Anterior cingulate cortex (tissue), 58 donors: ENCODE measurements around the gene FBXL15.
A peak's percentile ranks its signal among the peaks of the same experiment; 100 is the strongest.

ENCODE experiments used
- DNase-seq, 58 donors: peaks; one replicate each; lab custom pipeline; 2025; lab: John Stamatoyannopoulos, UW

Gene FBXL15

GRCh38 chr10:102409604-102410428 lies 10.8 kb upstream of the FBXL15 start:
- DNase-seq: peak in 1 of 58 donors; percentile 51

- DNase-seq: peak in 45 of 58 donors; percentile 16 to 77 (median 44)
Observed at GRCh38 chr10:102410429-102411073, 10.1 kb upstream of the FBXL15 start.

- no peak for DNase-seq
Observed at GRCh38 chr10:102411341-102412255, 9.0 kb upstream of the FBXL15 start.

- no peak for DNase-seq
Observed at GRCh38 chr10:102412293-102412692, 8.3 kb upstream of the FBXL15 start.

DNA sequence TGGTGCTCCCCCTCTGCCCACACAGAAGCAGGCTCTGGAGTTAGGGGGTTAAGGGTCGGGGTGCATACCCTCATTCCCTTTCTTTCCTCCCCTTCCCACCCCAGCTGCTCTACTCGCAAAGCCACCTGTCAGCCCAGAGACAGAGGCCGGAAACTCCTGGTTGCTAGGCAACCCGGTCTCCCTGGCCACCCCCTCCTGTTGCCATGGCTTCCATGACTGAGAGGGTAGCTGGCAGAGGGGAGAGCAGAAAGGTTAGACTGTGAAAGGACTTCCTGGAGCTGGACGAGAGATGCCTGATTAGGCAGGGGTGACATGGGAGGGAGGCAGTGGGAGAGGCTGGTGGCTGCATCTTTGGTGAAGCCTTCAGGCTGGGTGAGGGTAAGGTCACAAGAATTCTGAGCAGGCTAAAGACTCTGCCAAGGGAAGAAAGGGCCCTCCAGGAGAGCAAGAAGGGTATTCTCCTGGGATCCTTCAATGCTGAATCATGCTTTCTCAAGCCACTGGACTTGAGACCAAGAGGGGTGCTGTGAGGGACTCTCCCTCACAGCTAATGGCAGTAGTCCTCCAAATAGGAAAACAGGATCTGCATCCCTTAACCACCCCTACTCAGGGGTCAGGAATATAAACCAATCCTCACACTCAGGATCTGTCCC lies 7.5 kb upstream of the FBXL15 start:
- peak in 27 of 58 donors; percentile 8 to 71 (median 33) for DNase-seq

GRCh38 chr10:102413806-102414561 lies 6.7 kb upstream of the FBXL15 start:
- DNase-seq: no peak

DNA sequence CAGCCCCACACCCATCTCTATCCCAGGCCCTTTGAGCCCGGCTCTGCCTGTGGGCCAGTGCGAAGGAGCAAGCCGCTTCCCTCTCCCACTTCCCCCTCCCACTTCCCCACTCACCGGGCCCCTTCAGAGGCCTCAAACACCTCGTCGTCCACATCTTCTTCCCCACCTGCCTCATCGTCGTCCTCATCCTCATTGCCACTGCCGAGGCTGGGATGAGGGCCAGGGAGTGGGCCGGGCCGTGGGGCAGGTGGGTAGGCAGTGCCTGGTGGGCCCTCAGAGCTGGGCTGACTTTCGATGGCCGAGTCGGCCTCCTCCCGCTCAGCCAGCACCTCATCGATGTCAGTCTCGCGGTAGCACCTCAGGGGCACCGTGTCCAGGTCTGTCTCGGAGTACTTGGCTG lies 5.9 kb upstream of the FBXL15 start:
- no peak for DNase-seq

DNA sequence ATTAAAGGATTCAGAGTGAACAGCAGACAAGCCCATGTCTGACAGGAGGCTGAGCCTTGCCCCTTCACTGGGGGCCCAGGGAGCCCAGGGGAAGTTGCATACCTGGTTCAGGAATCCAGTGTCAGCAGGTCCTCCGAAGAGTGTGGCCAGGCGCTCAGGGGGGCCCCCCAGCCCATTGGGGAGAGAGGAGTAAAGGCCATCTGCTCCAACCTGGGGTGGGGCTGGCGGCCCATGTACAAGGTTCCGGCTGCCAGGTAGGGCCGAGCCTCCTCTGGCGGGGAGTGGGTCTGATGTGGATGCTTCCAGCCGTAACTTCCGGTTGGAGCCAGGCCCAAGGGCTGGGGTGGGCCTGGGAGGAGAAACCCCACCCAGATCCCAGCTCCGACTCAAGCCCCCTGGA lies 4.4 kb upstream of the FBXL15 start:
- no peak for DNase-seq

DNA sequence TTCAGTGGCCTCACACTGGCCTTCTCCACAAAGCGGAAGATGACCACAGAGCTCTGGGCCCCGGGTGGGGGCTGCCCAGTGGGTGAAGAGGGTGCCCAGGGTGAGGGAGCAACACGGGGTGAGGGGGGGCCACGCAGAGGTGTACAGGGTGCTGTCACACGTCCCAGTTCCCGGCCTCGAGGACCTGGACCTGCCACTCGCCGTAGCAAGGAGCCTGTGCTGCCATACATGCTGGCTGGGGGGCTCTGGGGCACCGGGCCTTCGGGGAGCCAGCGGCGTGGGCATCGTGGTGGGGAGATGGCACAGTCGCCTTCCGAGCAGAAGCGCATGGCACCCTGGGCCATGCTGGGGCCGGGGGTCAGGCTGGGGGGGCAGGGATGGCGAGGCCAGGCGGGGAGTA lies 3.9 kb upstream of the FBXL15 start:
- no peak for DNase-seq

DNA sequence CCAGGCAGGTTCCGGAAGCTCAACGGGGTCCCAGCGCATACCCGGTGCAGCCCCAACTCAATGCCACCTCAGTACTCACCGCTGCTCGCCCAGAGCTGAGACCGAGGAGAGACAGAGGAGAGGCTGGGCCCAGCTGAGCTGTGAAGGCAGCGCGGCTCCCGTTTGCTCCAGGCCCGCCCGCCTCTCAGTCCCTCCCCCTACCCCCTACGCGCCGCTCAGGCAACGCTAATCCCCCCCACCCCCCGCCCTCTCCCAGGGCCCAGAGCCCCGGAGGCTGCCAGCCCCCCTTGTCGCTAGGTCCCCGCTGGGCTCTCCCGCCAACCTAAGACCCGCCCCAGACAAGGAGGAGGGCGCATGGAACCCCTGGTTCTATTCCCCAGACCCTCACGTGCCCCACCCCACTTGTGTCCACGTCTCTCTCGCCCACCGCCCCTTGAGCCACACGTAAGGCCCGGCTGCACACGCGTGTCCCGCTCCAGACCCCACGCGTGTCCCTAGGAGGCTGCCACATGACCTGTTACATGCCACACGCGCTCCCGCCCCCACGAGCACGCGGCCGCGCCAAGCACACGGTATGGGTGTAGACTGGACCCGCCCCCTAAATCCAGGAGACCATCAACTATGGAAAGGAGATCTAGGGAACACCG lies 1.9 kb upstream of the FBXL15 start, which contains the start of gene PSD:
Gene PSD, minus strand, starts transcription at position 164 of the 647 bp plus-strand sequence. CDS start 1,747 bp downstream, outside the sequence.
- peak in 20 of 58 donors; percentile 18 to 67 (median 40) for DNase-seq

DNA sequence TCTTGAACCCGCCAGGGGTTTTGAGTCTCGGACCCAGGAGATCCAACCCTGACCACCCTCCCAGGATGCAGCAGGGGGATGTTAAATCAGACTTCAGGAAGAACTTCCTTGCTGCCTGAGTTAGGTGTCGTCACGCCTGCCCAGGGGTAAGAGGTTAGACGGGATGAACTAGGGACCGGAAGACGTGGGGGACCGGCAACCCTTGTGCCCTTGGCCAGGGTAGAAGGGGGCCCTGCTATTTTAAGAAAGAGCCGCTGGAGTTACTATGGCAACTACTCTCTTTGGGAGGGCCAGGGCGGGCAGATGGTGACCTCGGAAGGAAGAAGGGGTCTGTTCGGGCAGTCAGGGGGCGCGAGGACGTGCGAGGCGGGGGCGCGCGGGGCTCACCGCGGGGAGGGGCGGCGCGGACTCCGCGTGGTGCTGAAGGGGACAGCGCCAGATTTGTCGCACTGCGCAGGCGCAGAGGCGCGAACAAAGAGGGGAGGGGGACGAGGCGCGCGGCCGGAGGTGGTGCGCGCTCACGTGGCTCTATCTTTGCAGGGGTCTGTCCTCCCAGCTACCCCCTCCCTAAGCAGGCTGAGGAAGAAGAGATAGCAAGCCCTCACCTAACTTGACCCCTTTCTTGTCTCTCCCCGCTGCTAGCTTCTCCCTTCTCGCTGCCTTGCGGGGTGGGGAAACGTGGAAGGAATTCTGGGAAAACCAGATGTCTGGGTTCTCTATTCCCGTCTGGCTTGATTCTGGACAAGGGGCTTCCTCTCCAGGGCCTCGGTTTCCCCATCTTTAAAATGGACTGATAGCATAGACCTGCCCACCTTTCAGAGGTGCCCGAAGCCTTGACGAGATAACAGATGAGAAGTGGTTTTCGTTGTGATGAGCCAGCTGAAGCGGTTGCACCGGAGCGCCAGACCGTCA lies 1.1 kb upstream of the FBXL15 start:
- peak in 54 of 58 donors; percentile 16 to 83 (median 66) for DNase-seq

DNA sequence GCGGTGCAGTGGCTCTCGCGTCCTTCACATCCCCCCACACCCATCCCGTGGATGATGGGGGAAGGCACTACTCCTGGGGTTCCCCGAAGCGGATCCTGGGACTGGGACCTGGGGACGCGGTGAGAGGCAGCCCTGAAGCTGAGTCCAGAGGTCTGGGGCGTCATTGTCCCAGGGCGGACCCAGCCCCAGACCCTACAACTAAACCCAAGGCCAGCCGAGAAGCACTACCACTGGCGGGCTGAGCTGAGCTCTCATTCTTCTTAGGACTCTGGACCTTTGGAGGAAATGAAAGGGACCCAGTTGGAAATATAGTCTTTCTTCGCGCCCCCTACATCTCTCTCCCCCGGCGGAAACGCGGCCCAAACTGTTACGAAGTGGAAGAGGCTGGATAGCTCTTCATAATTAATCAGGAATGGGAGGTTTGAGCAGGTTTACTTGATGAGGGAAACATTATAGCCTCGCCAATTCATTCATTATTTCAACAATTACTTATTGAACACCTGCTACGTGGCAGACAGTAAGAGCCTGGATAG lies 389 bp upstream of the FBXL15 start:
- DNase-seq: no peak

DNA sequence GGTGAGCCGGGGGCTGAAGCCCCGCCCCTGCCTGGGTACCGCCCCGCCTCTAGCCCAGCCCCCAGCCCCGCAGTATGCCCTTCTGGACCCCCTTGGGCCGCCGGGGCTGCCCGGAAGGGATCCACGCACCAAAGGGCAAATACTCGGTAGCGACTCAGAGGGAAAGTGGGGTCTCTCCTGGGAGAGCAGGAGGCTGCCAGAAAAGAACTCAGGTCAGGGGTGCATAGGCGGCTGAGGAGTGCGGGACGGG lies 796 bp downstream of the FBXL15 start:
- DNase-seq: peak in 1 of 58 donors; percentile 57

- peak in 5 of 58 donors; percentile 19 to 50 (median 33) for DNase-seq
Observed at GRCh38 chr10:102421757-102422512, 1.3 kb downstream of the FBXL15 start.

DNA sequence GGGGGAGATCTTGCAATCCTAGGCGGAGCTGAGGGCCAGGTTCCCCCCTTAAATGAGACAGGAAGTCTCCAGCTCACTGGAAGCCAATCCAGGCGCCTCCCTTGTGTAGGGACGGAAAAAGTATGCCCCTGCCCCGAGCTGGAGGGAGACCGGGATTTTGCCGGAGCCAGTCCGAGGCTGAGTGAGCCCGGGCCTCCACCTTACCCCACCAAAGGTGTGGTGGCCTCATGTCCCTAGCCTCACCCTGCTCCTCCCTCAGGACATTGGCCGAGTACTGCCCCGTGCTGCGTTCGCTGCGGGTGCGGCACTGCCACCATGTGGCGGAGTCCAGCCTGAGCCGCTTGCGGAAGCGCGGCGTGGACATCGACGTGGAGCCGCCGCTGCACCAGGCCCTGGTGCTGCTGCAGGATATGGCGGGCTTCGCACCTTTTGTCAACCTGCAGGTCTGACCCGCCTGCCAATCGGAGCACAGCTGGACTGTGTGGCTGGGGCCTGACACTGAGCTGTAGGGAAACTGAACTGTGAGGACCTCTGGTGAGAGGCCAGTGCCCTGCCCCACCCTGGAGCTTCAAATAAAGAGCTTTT lies 2.0 kb downstream of the FBXL15 start:
- DNase-seq: peak in 48 of 58 donors; percentile 17 to 77 (median 54)

DNA sequence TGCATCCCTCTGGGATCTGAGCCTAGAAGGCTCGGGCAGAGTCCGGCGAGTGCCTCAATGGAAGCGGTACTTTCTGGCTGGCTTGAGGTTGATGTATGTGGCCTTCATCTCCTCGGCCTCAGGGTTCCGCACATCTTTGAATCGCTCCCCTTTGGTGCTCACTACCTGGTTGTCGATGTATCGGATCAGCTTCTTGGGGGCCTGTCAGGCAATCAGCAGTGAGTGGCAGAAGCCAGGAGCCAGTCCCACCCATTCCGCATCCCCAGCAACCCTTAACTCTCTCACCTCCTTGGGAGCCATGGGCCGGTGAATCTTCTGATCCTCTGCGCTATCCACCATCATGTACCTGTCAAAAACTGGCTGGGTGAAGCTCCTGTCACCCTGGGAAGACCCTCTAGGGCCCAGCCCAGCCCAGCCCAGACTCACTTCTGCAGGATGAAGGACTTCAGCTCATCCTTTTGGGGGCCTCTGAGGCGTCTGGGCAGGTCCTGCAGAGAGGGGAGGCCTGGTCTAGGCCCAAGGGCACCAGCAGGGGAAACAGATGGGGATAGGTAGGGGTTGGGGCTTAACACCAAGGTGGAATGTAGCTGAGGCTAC lies 2.8 kb downstream of the FBXL15 start:
- DNase-seq: no peak
